IPS-15b (cell line): Measurements from ENCODE around the gene BSDC1.
A peak's percentile ranks its signal among the peaks of the same experiment; 100 is the strongest.

Experiments used
- H3K27me3 ChIP-seq: one replicate; pipeline ENCODE4 v1.6.1; 2013; ENCODE audit warnings: low read length; ENCODE audit not compliant: control insufficient read depth, insufficient read depth
- H3K36me3 ChIP-seq: one replicate; pipeline ENCODE4 v1.6.1; 2013; ENCODE audit warnings: low read length; ENCODE audit not compliant: control insufficient read depth, insufficient read depth
- H3K4me1 ChIP-seq: one replicate; pipeline ENCODE4 v1.6.1; 2013; ENCODE audit warnings: mild to moderate bottlenecking, low read length; ENCODE audit not compliant: control insufficient read depth, insufficient read depth
- H3K4me3 ChIP-seq: one replicate; pipeline ENCODE4 v1.5.1; 2013; ENCODE audit warnings: low read depth, low read length
- H3K9ac ChIP-seq: one replicate; pipeline ENCODE4 v1.6.1; 2013; ENCODE audit warnings: low read depth, mild to moderate bottlenecking, low read length
- H3K9me3 ChIP-seq: one replicate; pipeline ENCODE4 v1.6.1; 2013; ENCODE audit warnings: mild to moderate bottlenecking, low read length; ENCODE audit not compliant: control insufficient read depth, insufficient read depth

BSDC1 gene

GRCh38 chr1:32352831-32353383 lies 41.3 kb downstream of the BSDC1 start:
- peaks cover 15% of the 10 kb centered on the region for H3K27me3 ChIP-seq
- H3K4me1 ChIP-seq: peaks cover 8% of the 10 kb centered on the region
- H3K9ac ChIP-seq: no peak overlapping the region
- no peaks in the 10 kb centered on the region for H3K36me3 ChIP-seq
- peaks cover 5% of the 10 kb centered on the region for H3K9me3 ChIP-seq
- no peak overlapping the region for H3K4me3 ChIP-seq

- peaks cover 8% of the 10 kb centered on the region for H3K4me1 ChIP-seq
- H3K4me3 ChIP-seq: peak overlapping the region; percentile 70
- H3K9ac ChIP-seq: peak overlapping the region; percentile 73
Measured at GRCh38 chr1:32352239-32352745, 41.9 kb downstream of the BSDC1 start.

GRCh38 chr1:32351399-32352238 lies 42.6 kb downstream of the BSDC1 start:
- Histone ChIP-seq H3K36me3 (no peaks in the 10 kb centered on the region), H3K4me1 (peaks cover 8% of the 10 kb centered on the region), H3K9me3 (peaks cover 5% of the 10 kb centered on the region), H3K27me3 (peaks cover 15% of the 10 kb centered on the region), H3K4me3 (peak overlapping the region; percentile 79), H3K9ac (peak overlapping the region; percentile 73)

More at GRCh38 chr1:32352239-32352745, 41.9 kb downstream of the BSDC1 start:
- H3K36me3 ChIP-seq: no peaks in the 10 kb centered on the region
- H3K27me3 ChIP-seq: peaks cover 15% of the 10 kb centered on the region
- peaks cover 5% of the 10 kb centered on the region for H3K9me3 ChIP-seq

DNA sequence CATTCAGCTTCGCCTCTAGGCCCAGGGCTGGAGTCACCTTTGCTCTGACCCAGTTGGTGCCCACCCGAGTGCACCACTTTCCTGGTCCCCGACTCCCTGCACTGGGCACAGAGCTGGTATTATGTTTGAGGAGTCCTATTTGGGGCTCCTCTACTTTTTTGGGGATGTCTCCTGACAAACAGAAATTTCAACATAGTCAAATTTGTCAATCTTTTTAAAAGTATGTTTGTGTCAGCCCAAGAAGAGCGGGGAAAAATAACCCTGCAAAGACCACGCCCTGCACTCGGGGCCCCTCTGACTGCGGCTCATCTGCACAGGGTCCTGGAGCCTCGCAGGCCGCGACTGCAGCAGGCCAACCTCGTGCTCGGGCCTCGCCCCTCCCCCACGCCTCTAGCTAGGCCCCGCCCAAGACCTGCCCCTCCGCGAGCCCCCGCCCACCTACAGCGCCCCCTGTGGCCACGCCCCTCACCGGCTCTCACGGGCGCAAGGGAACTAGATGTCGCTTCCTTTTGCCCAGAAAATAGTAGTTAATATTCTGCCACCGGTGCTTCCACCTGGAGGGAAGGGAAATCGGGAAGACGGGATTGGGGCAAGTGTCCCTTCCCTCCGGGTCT lies 43.3 kb downstream of the BSDC1 start:
- Histone ChIP-seq H3K4me3 (peak overlapping the region; percentile 79), H3K36me3 (no peaks in the 10 kb centered on the region), H3K9me3 (peaks cover 5% of the 10 kb centered on the region), H3K9ac (peak overlapping the region; percentile 65), H3K27me3 (peaks cover 15% of the 10 kb centered on the region), H3K4me1 (peaks cover 8% of the 10 kb centered on the region)

GRCh38 chr1:32349211-32349708 lies 45.0 kb downstream of the BSDC1 start:
- H3K9ac ChIP-seq: no peak overlapping the region

GRCh38 chr1:32346532-32347157 lies 47.6 kb downstream of the BSDC1 start:
- no peak overlapping the region for H3K4me3 ChIP-seq
- no peak overlapping the region for H3K9ac ChIP-seq
- H3K27me3 ChIP-seq: peaks cover 20% of the 10 kb centered on the region
- peaks cover 5% of the 10 kb centered on the region for H3K9me3 ChIP-seq
- H3K4me1 ChIP-seq: no peaks in the 10 kb centered on the region
- H3K36me3 ChIP-seq: no peaks in the 10 kb centered on the region

More at GRCh38 chr1:32349211-32349708, 45.0 kb downstream of the BSDC1 start:
- Histone ChIP-seq H3K4me1 (peaks cover 8% of the 10 kb centered on the region), H3K27me3 (peaks cover 20% of the 10 kb centered on the region), H3K36me3 (no peaks in the 10 kb centered on the region), H3K9me3 (peaks cover 5% of the 10 kb centered on the region), H3K4me3 (no peak overlapping the region)

DNA sequence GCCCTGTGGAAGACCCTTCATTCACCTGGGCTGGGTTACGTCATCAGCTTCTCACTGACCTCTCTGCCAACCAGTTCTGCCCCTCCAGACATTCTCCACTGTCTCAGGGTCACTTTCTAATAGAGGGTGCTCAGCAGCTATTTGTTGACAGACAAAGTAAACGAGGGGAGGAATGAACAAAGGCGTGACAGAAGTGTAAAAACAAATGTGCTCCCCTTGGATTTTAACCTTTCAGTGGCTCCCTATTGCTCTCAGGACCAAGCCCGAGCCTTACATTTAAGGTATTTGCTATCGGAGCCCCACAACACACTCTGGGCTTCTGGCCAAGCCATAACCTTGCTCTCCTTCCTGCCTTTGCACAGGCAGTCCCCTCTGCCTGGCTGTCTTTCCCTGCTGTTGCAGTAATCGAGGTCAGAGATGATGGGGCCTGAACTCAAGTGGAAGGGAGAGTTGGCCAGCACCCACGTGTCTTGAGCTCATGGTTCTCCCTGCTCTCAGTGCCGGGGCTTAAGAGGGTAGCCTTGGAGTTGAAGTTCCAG lies 48.9 kb downstream of the BSDC1 start:
- H3K4me3 ChIP-seq: no peak overlapping the region
- no peaks in the 10 kb centered on the region for H3K36me3 ChIP-seq
- peaks cover under 1% of the 10 kb centered on the region for H3K9me3 ChIP-seq

DNA sequence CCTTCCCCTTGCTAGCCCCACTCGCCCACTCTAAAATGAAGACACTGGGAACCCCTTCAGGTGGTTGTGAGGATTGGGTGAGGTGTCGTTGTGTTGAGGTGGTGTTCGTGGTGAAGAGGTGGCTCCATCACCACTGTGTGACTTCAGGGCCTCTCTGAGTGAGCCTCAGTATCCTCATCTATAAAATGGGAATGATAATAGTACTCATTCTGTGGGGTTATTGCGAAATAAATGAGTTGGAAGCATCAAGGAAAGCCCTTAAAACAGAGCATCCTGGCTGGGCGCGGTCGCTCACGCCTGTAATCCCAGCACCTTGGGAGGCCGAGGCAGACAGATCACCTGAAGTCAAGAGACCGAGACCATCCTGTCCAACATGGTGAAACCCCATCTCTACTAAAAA lies 51.5 kb downstream of the BSDC1 start:
- no peaks in the 10 kb centered on the region for H3K9me3 ChIP-seq
- H3K4me3 ChIP-seq: no peak overlapping the region
- H3K4me1 ChIP-seq: peaks cover 7% of the 10 kb centered on the region

More for the DNA sequence above, 48.9 kb downstream of the BSDC1 start:
- peaks cover 2% of the 10 kb centered on the region for H3K4me1 ChIP-seq
- H3K9ac ChIP-seq: no peak overlapping the region
- peaks cover 16% of the 10 kb centered on the region for H3K27me3 ChIP-seq

DNA sequence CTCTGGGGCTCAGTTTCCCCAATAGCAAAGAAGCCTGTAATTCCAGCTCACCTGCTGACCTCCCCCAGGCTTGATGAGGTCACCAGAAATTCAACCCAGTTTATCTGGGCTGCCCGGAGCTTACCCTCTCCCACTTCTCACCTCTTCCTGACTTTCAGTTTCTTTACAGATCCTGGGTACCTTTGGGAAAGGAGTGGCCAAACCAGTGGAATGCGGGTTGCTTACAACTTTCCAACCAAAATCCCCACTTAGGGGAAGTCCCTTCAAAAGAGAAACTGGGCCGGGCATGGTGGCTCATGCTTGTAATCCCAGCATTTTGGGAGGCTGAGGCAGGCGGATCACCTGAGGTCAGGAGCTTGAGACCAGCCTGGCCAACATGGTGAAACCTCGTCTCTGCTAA lies 52.3 kb downstream of the BSDC1 start:
- peaks cover 8% of the 10 kb centered on the region for H3K4me1 ChIP-seq
- no peak overlapping the region for H3K4me3 ChIP-seq
- no peak overlapping the region for H3K9ac ChIP-seq
- H3K27me3 ChIP-seq: peaks cover 5% of the 10 kb centered on the region
- H3K9me3 ChIP-seq: no peaks in the 10 kb centered on the region
- no peaks in the 10 kb centered on the region for H3K36me3 ChIP-seq

More for the DNA sequence above, 51.5 kb downstream of the BSDC1 start:
- no peaks in the 10 kb centered on the region for H3K36me3 ChIP-seq
- H3K27me3 ChIP-seq: peaks cover 5% of the 10 kb centered on the region
- no peak overlapping the region for H3K9ac ChIP-seq

DNA sequence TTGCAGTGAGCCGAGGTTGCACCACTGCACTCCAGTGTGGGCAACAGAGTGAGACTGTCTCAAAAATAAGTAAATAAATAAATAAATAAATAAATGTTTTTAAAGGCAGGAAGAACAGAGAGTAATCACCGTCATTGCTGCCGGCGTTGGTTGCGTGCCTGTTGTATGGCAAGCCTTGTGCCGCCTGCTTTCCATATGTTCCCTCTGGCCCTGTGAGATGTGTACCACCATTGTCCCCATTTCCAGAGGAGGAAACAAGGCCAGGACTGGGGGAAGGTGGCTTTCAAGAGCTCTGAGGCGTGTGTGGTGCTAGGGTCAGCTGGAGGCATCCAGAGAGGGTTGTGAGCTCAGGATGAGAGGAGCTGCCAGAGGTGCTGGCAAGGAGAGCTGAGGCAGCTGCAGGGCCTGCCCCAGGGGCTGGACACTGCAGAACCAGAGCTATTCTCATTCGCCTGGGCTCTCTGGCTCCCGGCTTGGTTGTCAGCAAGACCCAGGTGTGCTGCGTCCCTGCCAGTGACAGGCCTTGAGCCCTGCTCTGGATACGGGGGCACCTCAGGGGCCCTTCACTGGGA lies 53.0 kb downstream of the BSDC1 start:
- H3K9ac ChIP-seq: no peak overlapping the region
- peaks cover 12% of the 10 kb centered on the region for H3K4me1 ChIP-seq
- no peaks in the 10 kb centered on the region for H3K9me3 ChIP-seq
- no peaks in the 10 kb centered on the region for H3K36me3 ChIP-seq
- H3K27me3 ChIP-seq: peaks cover 9% of the 10 kb centered on the region
- no peak overlapping the region for H3K4me3 ChIP-seq
